ENCODE data around the gene LRR1. TPM values are rescaled to one million over a fixed set of nuclear protein-coding genes. Genes with fewer than 3 reads are reported as not detected.

The LRR1 gene
- total RNA-seq, 1 donor from 2014 or later: 15.1 TPM

DNA sequence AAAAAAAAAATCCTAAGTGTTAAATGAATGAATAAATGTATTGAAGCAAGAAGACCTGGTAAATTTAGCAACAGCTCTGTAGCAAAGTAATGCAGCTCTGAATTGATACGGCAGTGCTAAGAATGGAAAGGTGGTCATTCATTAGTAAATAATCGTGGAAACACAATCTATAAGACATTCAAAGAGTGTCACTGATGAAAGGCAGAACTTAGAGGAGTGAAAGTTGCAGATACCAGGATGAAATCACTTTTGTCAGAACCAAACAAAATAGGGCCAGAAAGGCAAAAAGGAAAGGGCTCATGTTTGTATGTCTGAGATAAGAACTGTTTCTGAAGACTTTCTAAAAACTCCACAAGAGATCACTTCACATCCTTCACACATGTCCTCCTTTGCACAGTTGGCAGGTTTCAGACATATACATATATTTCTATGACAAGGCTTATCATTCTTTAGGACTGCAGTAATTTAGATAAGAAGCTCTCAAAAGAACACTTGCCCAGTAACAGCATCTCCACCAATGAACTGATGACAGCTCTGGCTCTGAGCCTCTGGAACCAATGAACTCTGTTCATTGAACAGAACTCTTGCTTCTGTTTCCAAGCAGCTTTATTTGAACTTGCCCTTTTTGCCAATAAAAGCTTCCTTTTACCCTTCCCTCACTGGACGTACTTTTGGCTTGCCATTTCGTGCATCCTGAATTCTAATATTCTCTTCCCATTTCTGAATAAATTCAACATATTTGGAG lies 4.2 kb upstream of the LRR1 start:
- H3K9me3 Mint-ChIP-seq: no peaks in the 10 kb centered on the region
- intact Hi-C loops (cut with micrococcal nuclease): loop anchor here (5.0 to 10.0 kb wide), 2 partner anchors 878 to 940 kb away; partner anchors contain the start of gene MAP4K5

DNA sequence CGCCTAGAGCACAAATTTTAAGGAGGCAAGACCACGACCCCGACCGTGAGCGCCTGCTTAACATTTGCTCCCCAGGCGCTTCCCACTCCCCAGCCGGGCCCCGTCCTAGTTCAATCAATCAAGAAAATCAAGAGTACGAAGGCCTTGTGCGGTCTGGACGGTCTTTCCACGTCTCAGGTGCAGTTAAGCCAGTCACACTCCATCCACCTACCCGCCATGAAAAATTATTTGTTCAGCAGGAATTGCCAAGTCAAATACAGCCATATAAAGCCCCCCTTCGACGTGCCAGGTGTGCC lies 603 bp upstream of the LRR1 start:
- ATAC-seq (ENCODE audit: low read depth): no peak
- ChIA-PET POLR2A (interaction anchor here (1.0 to 8.5 kb wide), 14 partner anchors 9 to 518 kb away, joined by 3 to 293 read pairs (median 5); partner anchors contain the start of genes DNAAF2, KLHDC2, MGAT2 and NEMF), CTCF (interaction anchor here (1.3 to 3.5 kb wide), 4 partner anchors 11 to 25 kb away, joined by 4 to 32 read pairs (median 10); partner anchors contain the start of genes MGAT2, RPL36AL and RPS29)
- Mint-ChIP-seq H3K27me3 (no peaks in the 10 kb centered on the region), H3K36me3 (ENCODE audit: low read depth) (peaks cover 24% of the 10 kb centered on the region), H3K4me1 (peaks cover 65% of the 10 kb centered on the region), H3K27ac (peak overlapping the region; percentile 96), H3K9me3 (no peaks in the 10 kb centered on the region), H3K4me3 (peak overlapping the region; percentile 95)
- DNase-seq: no peak
- intact Hi-C loops (cut with micrococcal nuclease): loop anchor here (1.0 to 10.0 kb wide), 7 partner anchors 12 to 937 kb away; partner anchors contain the start of genes DMAC2L, KLHDC2, L2HGDH and MAP4K5
- TF ChIP-seq, protein P1, sequence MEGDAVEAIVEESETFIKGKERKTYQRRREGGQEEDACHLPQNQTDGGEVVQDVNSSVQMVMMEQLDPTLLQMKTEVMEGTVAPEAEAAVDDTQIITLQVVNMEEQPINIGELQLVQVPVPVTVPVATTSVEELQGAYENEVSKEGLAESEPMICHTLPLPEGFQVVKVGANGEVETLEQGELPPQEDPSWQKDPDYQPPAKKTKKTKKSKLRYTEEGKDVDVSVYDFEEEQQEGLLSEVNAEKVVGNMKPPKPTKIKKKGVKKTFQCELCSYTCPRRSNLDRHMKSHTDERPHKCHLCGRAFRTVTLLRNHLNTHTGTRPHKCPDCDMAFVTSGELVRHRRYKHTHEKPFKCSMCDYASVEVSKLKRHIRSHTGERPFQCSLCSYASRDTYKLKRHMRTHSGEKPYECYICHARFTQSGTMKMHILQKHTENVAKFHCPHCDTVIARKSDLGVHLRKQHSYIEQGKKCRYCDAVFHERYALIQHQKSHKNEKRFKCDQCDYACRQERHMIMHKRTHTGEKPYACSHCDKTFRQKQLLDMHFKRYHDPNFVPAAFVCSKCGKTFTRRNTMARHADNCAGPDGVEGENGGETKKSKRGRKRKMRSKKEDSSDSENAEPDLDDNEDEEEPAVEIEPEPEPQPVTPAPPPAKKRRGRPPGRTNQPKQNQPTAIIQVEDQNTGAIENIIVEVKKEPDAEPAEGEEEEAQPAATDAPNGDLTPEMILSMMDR (IDR thresholded peaks at IDR 0.05): no peak

More for the DNA sequence above, 4.2 kb upstream of the LRR1 start:
- ChIA-PET POLR2A (interaction anchor here (0.6 to 8.5 kb wide), 7 partner anchors 9 to 1235 kb away, joined by 3 to 293 read pairs (median 7); partner anchors contain the start of genes DNAAF2, KLHDC2, MGAT2 and RPL36AL), CTCF (interaction anchor here (1.0 to 2.7 kb wide), 4 partner anchors 8 to 173 kb away, joined by 3 to 21 read pairs (median 5); partner anchors contain the start of genes KLHDC2, MGAT2, RPL36AL and RPS29)
- peak; percentile 11 for ATAC-seq (ENCODE audit: low read depth)
- TF ChIP-seq, protein P1 (IDR thresholded peaks at IDR 0.05): no peak
- Mint-ChIP-seq H3K4me3 (peak overlapping the region; percentile 6), H3K27ac (peak overlapping the region; percentile 96), H3K36me3 (ENCODE audit: low read depth) (peaks cover 16% of the 10 kb centered on the region), H3K27me3 (no peaks in the 10 kb centered on the region), H3K4me1 (peaks cover 59% of the 10 kb centered on the region)
- no peak for DNase-seq

DNA sequence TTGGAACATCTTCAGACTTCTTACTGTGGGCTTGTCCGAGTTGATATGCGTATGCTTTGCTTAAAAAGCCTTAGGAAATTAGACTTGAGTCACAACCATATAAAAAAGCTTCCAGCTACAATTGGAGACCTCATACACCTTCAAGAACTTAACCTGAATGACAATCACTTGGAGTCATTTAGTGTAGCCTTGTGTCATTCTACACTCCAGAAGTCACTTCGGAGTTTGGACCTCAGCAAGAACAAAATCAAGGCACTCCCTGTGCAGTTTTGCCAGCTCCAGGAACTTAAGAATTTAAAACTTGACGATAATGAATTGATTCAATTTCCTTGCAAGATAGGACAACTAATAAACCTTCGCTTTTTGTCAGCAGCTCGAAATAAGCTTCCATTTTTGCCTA lies 8.8 kb downstream of the LRR1 start:
- CTCF ChIA-PET: no interaction called here
- no peaks in the 10 kb centered on the region for H3K27me3 Mint-ChIP-seq
- POLR2A ChIA-PET: interaction anchor here (0.6 to 1.4 kb wide), 4 partner anchors 9 to 28 kb away, joined by 4 to 6 read pairs (median 6); partner anchors contain the start of genes LRR1, MGAT2 and RPL36AL
- no peaks in the 10 kb centered on the region for H3K4me1 Mint-ChIP-seq
- ATAC-seq (ENCODE audit: low read depth) (no peak), DNase-seq (no peak)
- H3K36me3 Mint-ChIP-seq (ENCODE audit: low read depth): peaks cover 31% of the 10 kb centered on the region
- H3K4me3 Mint-ChIP-seq: no peak overlapping the region
- intact Hi-C loops (cut with micrococcal nuclease): no loop called here
- H3K27ac Mint-ChIP-seq: no peak overlapping the region
- TF ChIP-seq, protein P1 (IDR thresholded peaks at IDR 0.05): no peak
- H3K9me3 Mint-ChIP-seq: no peaks in the 10 kb centered on the region

DNA sequence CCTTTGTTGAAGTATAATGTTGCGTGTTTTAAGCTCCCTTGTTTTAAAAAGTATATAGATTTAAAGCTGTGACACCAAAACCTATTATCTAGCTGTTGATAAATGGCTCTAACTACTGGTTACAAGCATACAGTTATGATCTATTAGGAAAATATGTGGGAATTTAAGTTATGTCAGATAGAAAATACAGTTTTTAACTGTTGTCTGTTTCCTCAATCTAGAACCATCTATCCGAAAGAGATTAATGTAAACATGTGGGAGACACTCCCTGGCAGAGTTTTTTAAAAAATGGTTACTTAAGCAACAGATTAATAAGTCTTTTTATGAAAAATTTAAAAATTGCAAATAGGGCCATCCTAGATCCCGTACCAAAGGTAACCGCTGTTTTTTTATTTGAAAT lies 13.5 kb downstream of the LRR1 start:
- Mint-ChIP-seq H3K4me3 (no peak overlapping the region), H3K4me1 (no peaks in the 10 kb centered on the region), H3K27ac (no peak overlapping the region), H3K36me3 (ENCODE audit: low read depth) (peaks cover 31% of the 10 kb centered on the region), H3K27me3 (no peaks in the 10 kb centered on the region), H3K9me3 (no peaks in the 10 kb centered on the region)
- TF ChIP-seq, protein P1 (IDR thresholded peaks at IDR 0.05): no peak
- intact Hi-C loops (cut with micrococcal nuclease): no loop called here
- ATAC-seq (ENCODE audit: low read depth) (no peak), DNase-seq (no peak)
- ChIA-PET CTCF (no interaction called here), POLR2A (interaction anchor here (0.5 to 4.6 kb wide), 3 partner anchors 8 to 218 kb away, joined by 3 to 30 read pairs (median 6); partner anchors contain the start of genes LRR1, MGAT2 and RPL36AL)

DNA sequence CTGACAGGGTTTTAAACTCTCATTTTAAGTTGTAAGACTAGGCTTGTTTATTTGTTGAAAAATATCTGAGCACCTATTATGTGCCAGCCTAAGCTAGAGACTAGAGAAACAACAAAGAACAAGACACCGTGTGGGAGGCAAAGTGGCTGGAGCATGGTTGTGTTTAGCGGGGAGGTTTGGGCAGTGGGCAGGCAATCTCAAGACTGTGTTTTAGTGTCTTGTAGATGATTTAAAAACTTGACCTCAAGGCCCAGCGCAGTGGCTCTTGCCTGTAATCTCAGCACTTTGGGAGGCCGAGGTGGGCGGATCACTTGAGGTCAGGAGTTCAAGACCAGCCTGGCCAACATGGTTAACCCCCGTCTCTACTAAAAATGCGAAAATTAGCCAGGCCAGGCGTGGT lies 13.9 kb downstream of the LRR1 start:
- H3K9me3 Mint-ChIP-seq: no peaks in the 10 kb centered on the region
- no peaks in the 10 kb centered on the region for H3K27me3 Mint-ChIP-seq
- peaks cover 31% of the 10 kb centered on the region for H3K36me3 Mint-ChIP-seq (ENCODE audit: low read depth)
- H3K27ac Mint-ChIP-seq: no peak overlapping the region
- POLR2A ChIA-PET: interaction anchor here (1.2 to 4.6 kb wide), 2 partner anchors 8 to 14 kb away, joined by 6 to 30 read pairs; partner anchors contain the start of genes LRR1, MGAT2 and RPL36AL
- TF ChIP-seq, protein P1 (IDR thresholded peaks at IDR 0.05): no peak
- intact Hi-C loops (cut with micrococcal nuclease): no loop called here
- no peak overlapping the region for H3K4me3 Mint-ChIP-seq
- H3K4me1 Mint-ChIP-seq: peaks cover 3% of the 10 kb centered on the region
- DNase-seq (no peak), ATAC-seq (ENCODE audit: low read depth) (no peak)
- CTCF ChIA-PET: no interaction called here

All from activated B cell treated with CpG ODN at 0.5 μM for 24 hours (primary cell).